Spleen (tissue), 11 donors: ENCODE data around the gene HOXA1. TPM values are rescaled to one million over a fixed set of nuclear protein-coding genes. Genes with fewer than 3 reads are reported as not detected.

Experiments
- DNase-seq: peaks from one replicate; pipeline ENCODE4 v3.0.0-alpha.2; 2020
- H3K27ac ChIP-seq, 8 donors: fragments of 200-600 bp; sonication (generic) in 7 of 8; 1 replicate in 4 of 8; 2 replicates in 4 of 8; pipeline versions ENCODE4 v1.5.0 to v1.8.0; 2016 to 2021; ENCODE audit warnings: inconsistent platforms in 4 of 8, mild to moderate bottlenecking in 4 of 8, moderate library complexity in 1 of 8
- H3K27me3 ChIP-seq, 7 donors: fragments of 200-600 bp; sonication (generic) in 6 of 7; replicated peaks in 1 of 7; 1 replicate in 4 of 7; 2 replicates in 3 of 7; pipeline versions ENCODE4 v1.5.0 to v1.8.0; 2016 to 2021; ENCODE audit warnings: inconsistent platforms in 3 of 7, mild to moderate bottlenecking in 1 of 7
- H3K36me3 ChIP-seq, 6 donors: fragments of 200-600 bp; sonication (generic) in 5 of 6; 1 replicate in 4 of 6; 2 replicates in 2 of 6; pipeline versions ENCODE4 v1.5.0 to v1.8.0; 2016 to 2021; ENCODE audit warnings: inconsistent platforms in 2 of 6
- H3K4me1 ChIP-seq, 6 donors: fragments of 200-600 bp; sonication (generic) in 5 of 6; 1 replicate in 3 of 6; 2 replicates in 3 of 6; pipeline versions ENCODE4 v1.5.0 to v1.8.0; 2016 to 2021; ENCODE audit warnings: inconsistent platforms in 3 of 6
- H3K4me3 ChIP-seq, 8 donors: fragments of 200-600 bp; sonication (generic) in 7 of 8; 1 replicate in 4 of 8; 2 replicates in 4 of 8; pipeline versions ENCODE4 v1.5.0 to v1.8.0; 2016 to 2021; ENCODE audit warnings: inconsistent platforms in 4 of 8, mild to moderate bottlenecking in 4 of 8, moderate library complexity in 2 of 8
- H3K9me3 ChIP-seq, 8 donors: fragments of 200-600 bp; sonication (generic) in 7 of 8; 1 replicate in 4 of 8; 2 replicates in 4 of 8; pipeline versions ENCODE4 v1.5.0 to v1.8.0; 2016 to 2021; ENCODE audit warnings: inconsistent platforms in 4 of 8
- POLR2A ChIP-seq, 3 donors: fragments of 450-650 bp; IDR thresholded peaks; one replicate each; pipeline ENCODE4 v1.5.1; 2017; ENCODE audit warnings: antibody characterized with exemption in 3 of 3, mild to moderate bottlenecking in 1 of 3
- POLR2AphosphoS5 ChIP-seq, 3 donors: sonication (generic); formaldehyde crosslinking; IDR thresholded peaks; one replicate each; pipeline ENCODE4 v1.5.1; 2017; ENCODE audit warnings: antibody characterized with exemption in 3 of 3
- WGBS, 5 donors: extraction: QIAGEN DNeasy Blood & Tissue Kit in 3 of 5; methylation state at CpG; one replicate each; pipeline versions ENCODE4 v1.1.5 to v1.1.7; 2013 to 2018; 5-methylcytosine and 5-hydroxymethylcytosine counted together
- intact Hi-C: fragments of 100-400 bp; cut with DNase I; formaldehyde crosslinking; loops from one replicate; pipeline ENCODE4 v1.15.0; 2023; ENCODE audit warnings: low total_unique reads
- polyA plus RNA-seq, 3 donors: library from polyadenylated mRNA; stranded (reverse); fragments of 200-250 nt; gene quantifications; one replicate each; pipeline ENCODE4 v1.2.1, GENCODE V29; 2013
- total RNA-seq, 7 donors: library from RNA; depleted of rRNA in 3 of 7; stranded (reverse); fragments of >200 nt in 3 of 7; fragmentation: NEBNext Ultra II Directional in 4 of 7; extraction: Animal tissue kit (Norgen Biotek cat#: 25700) in 4 of 7; gene quantifications; one replicate each; pipeline versions ENCODE4 v1.1.0 to v1.2.1, GENCODE V29; 2016 to 2021
- TF ChIP-seq, protein P1 (sequence below), 11 experiments: fragments of 200-600 bp in 7 of 11; fragments of 450-650 bp in 4 of 11; sonication (generic) in 4 of 11; IDR thresholded peaks in 8 of 11; conservative IDR thresholded peaks in 3 of 11; 1 replicate in 7 of 11; 2 replicates in 4 of 11; pipeline versions ENCODE4 v1.4.0 to v1.8.0; 2016 to 2021; ENCODE audit warnings: antibody characterized with exemption in 11 of 11, inconsistent platforms in 4 of 11, mild to moderate bottlenecking in 1 of 11
- donor health status: healthy with polysubstance abuse.
- donor health status: DM: no; HTN: no; CAD: no; lungs with moderate emphysema.
- donor health status: DM: no; HTN: no; CAD: no.
- donor health status: Bipolar disorder and iron deficiency.
- donor health status: healthy.
- donor health status: DM: no; HTN: no; CAD: no.
- donor health status: DM: yes; HTN: yes; CAD: no.

The HOXA1 gene
- total and polyA plus RNA-seq, 10 donors = 0.33 to 4.1 (median 1.5) TPM

- Histone ChIP-seq H3K4me1 (peaks cover 0 to 80% (median 33%) of the 10 kb centered on the region in 6 donors), H3K27me3 (peaks cover 0 to 30% (median 1%) of the 10 kb centered on the region in 7 donors), H3K36me3 (no peaks in the 10 kb centered on the region), H3K27ac (peak overlapping the region; percentile 66 to 93 (median 86)), H3K4me3 (peak overlapping the region in 6 of 8 donors; percentile 13 to 62 (median 22)), H3K9me3 (no peaks in the 10 kb centered on the region)
- 61 to 93% (median 77%) methylated on average over 40 to 41 of the region's 41 CpGs for WGBS, 5 donors
- TF ChIP-seq POLR2AphosphoS5 (IDR thresholded peaks at IDR 0.05) (peak; percentile 80 to 95 (median 90)), POLR2A (IDR thresholded peaks at IDR 0.05) (peak in 1 of 3 donors; percentile 81)
- TF ChIP-seq, protein P1, sequence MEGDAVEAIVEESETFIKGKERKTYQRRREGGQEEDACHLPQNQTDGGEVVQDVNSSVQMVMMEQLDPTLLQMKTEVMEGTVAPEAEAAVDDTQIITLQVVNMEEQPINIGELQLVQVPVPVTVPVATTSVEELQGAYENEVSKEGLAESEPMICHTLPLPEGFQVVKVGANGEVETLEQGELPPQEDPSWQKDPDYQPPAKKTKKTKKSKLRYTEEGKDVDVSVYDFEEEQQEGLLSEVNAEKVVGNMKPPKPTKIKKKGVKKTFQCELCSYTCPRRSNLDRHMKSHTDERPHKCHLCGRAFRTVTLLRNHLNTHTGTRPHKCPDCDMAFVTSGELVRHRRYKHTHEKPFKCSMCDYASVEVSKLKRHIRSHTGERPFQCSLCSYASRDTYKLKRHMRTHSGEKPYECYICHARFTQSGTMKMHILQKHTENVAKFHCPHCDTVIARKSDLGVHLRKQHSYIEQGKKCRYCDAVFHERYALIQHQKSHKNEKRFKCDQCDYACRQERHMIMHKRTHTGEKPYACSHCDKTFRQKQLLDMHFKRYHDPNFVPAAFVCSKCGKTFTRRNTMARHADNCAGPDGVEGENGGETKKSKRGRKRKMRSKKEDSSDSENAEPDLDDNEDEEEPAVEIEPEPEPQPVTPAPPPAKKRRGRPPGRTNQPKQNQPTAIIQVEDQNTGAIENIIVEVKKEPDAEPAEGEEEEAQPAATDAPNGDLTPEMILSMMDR (IDR thresholded peaks at IDR 0.05 in 8 of 11, conservative IDR thresholded peaks at IDR 0.05 in 3 of 11) = peak in 3 of 11 experiments; percentile 13 to 27 (median 18)
- DNase-seq = peak; percentile 85
- intact Hi-C loops = no loop called here
Measured at GRCh38 chr7:27108390-27109127, 12.8 kb upstream of the HOXA1 start.

DNA sequence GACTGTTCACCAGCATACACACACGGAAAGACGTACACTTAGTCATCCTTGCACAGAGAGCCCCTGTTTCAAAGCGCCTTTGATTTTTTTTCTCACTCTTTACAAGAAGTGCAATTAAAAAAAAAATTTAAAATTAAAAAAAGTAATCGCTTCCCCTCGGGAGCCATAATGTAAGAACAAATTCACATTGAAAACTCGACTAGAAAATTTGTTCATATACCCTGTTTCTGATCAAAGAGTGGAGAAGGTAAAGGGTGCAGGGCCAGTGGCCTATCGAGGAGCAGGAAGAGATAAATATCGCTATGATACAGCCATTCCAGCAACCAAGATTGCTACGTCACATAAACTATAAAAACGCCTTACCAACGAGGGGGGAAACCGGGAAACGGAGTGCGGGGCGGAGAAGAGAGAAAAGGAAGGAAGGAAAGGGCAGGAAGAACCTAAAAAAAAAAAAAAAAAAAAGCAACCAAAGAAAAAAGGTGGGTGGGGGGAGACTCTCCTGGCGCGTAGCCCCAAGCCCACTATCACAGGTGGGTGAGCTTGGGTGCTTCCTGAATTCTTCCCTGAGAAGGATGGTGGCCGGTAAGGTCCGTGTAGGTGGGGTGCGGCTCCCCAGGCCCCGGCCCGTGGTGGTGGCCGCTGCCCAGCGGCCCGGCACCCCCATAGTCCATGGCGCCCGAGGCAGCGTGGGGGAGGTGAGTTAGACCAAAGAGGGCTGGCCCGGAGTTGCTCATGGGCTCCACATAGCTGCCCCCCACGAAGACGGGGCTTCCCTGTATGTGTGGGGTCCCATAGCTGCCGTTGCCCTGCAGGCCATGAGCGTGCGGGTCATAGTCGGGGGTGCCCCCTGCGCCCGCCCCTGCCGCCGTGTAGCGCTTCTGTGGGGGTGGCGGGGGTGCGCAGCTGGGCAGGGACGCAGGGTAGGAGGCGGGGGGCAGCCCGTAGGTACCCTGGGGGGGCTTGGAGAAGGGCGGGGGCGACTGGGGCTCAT, 11.9 kb upstream of the HOXA1 start:
- DNase-seq = no peak
- WGBS, 5 donors = 65 to 82% (median 80%) methylated on average over 36 to 47 of the region's 47 CpGs

DNA sequence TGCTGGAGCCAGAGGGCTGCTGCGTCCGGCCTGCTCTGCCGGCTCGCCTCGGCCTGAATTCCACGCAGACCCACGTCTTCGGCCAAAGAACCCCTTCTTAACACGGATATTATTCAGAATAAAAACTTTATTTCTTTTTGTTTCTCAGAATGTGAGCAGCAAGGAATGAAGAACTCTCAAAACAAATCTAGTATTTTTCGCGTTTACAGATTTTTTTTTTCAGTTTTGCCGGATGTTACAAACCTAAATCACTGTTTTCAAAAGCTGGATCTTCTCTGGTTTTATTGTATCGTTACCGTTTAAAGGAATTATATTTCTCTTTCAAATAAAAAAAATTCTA, 11.1 kb upstream of the HOXA1 start:
- Histone ChIP-seq H3K27ac (peak overlapping the region; percentile 66 to 93 (median 86)), H3K4me3 (peak overlapping the region in 6 of 8 donors; percentile 4 to 61 (median 24)), H3K4me1 (peaks cover 0 to 84% (median 34%) of the 10 kb centered on the region in 6 donors), H3K27me3 (peaks cover 0 to 47% (median 11%) of the 10 kb centered on the region in 7 donors), H3K9me3 (no peaks in the 10 kb centered on the region), H3K36me3 (no peaks in the 10 kb centered on the region)
- intact Hi-C loops = no loop called here
- TF ChIP-seq POLR2A (IDR thresholded peaks at IDR 0.05) (no peak), POLR2AphosphoS5 (IDR thresholded peaks at IDR 0.05) (no peak)
- TF ChIP-seq, protein P1 (IDR thresholded peaks at IDR 0.05 in 8 of 11, conservative IDR thresholded peaks at IDR 0.05 in 3 of 11) = no peak
- 65 to 85% (median 71%) methylated on average over 14 of the region's 14 CpGs for WGBS, 5 donors
- DNase-seq = no peak

More for the DNA sequence above, 11.9 kb upstream of the HOXA1 start:
- Histone ChIP-seq H3K27me3 (peaks cover 0 to 39% (median 7%) of the 10 kb centered on the region in 7 donors), H3K4me1 (peaks cover 0 to 84% (median 35%) of the 10 kb centered on the region in 6 donors), H3K36me3 (no peaks in the 10 kb centered on the region), H3K9me3 (no peaks in the 10 kb centered on the region), H3K4me3 (peak overlapping the region in 6 of 8 donors; percentile 13 to 62 (median 22)), H3K27ac (peak overlapping the region; percentile 66 to 93 (median 86))
- TF ChIP-seq, protein P1 (IDR thresholded peaks at IDR 0.05 in 8 of 11, conservative IDR thresholded peaks at IDR 0.05 in 3 of 11) = no peak
- TF ChIP-seq POLR2AphosphoS5 (IDR thresholded peaks at IDR 0.05) (no peak), POLR2A (IDR thresholded peaks at IDR 0.05) (no peak)
- intact Hi-C loops = no loop called here
